GM12878 (cell line): ENCODE results near the gene B3GALNT2. TPM values are rescaled to one million over a fixed set of nuclear protein-coding genes. Genes with fewer than 3 reads are reported as not detected.

Source experiments
- ATAC-seq: fragments of 200-7000 bp; cut with Tn5 transposase; 3 replicates; pipeline ENCODE4 v1.9.1; 2020; ENCODE audit warnings: mild to moderate bottlenecking, moderate library complexity
- BruUV-seq: library from RNA; stranded (reverse); fragments of 400-500 nt; replicated peaks from 2 replicates; lab custom pipeline; 2021; lab: Mats Ljungman, UMichigan
- CTCF ChIA-PET: fragments of 300-600 bp; sonication (Branson Sonifier 250); formaldehyde crosslinking; extraction: SDS; loops from one replicate; lab custom pipeline; 2021; ENCODE audit warnings: inconsistent platforms; lab: Yijun Ruan, JAX
- POLR2A ChIA-PET: fragments of 350-600 bp; formaldehyde crosslinking; extraction: SDS; loops from one replicate; lab custom pipeline; 2021; ENCODE audit warnings: inconsistent platforms; lab: Charles Lee
- RAD21 ChIA-PET: fragments of 300-600 bp; sonication (Branson Sonifier 250); formaldehyde crosslinking; loops from one replicate; lab custom pipeline; 2023; ENCODE audit warnings: antibody characterized with exemption; ENCODE audit not compliant: unreplicated experiment; lab: Charles Lee
- SMC1A ChIA-PET: fragments of 300-600 bp; sonication (Branson Sonifier 250); formaldehyde crosslinking; loops from one replicate; lab custom pipeline; 2023; ENCODE audit not compliant: unreplicated experiment, uncharacterized antibody; lab: Charles Lee
- DNase-seq: peaks from one replicate; pipeline ENCODE4 v3.0.0-alpha.2; 2011; ENCODE audit warnings: low read depth, low spot score
- FAIRE-seq: peaks from 3 replicates; lab custom pipeline; 2011; peaks lifted over from hg19 to GRCh38; lab: Jason Lieb, UNC
- H2AFZ ChIP-seq: 2 replicates; pipeline ENCODE4 v1.6.0; 2011; ENCODE audit warnings: low read depth, low read length, control low read depth; ENCODE audit not compliant: control insufficient read depth
- H3K27ac ChIP-seq: 2 replicates; pipeline ENCODE4 v1.5.1; 2011; ENCODE audit warnings: control low read depth; ENCODE audit not compliant: control insufficient read depth, insufficient read depth
- H3K27me3 ChIP-seq, 2 experiments: replicated peaks in 1 of 2; 2 replicates each; pipeline versions ENCODE4 v1.6.0 to v1.6.1; 2011; ENCODE audit warnings: low read length in 1 of 2; ENCODE audit not compliant: control insufficient read depth in 2 of 2, insufficient read depth in 2 of 2
- H3K36me3 ChIP-seq, 2 experiments: 2 replicates each; pipeline ENCODE4 v1.5.1; 2011; ENCODE audit warnings: low read length in 1 of 2; ENCODE audit not compliant: control insufficient read depth in 2 of 2, insufficient read depth in 2 of 2
- H3K4me1 ChIP-seq: 2 replicates; pipeline ENCODE4 v1.6.1; 2011; ENCODE audit warnings: mild to moderate bottlenecking, low read length, moderate library complexity, mixed read lengths; ENCODE audit not compliant: control insufficient read depth, insufficient read depth
- H3K4me2 ChIP-seq: 2 replicates; pipeline ENCODE4 v1.6.0; 2011; ENCODE audit warnings: control low read depth; ENCODE audit not compliant: control insufficient read depth, insufficient read depth
- H3K4me3 ChIP-seq: fragments of 200-600 bp; sonication (generic); 2 replicates; pipeline ENCODE4 v1.5.1; 2016
- H3K79me2 ChIP-seq: 2 replicates; pipeline ENCODE4 v1.6.0; 2011; ENCODE audit warnings: low read length; ENCODE audit not compliant: control insufficient read depth, insufficient read depth
- H3K9ac ChIP-seq: 2 replicates; pipeline ENCODE4 v1.8.0; 2011; ENCODE audit warnings: low read length, control low read depth, mixed read lengths; ENCODE audit not compliant: control insufficient read depth, insufficient read depth
- H3K9me3 ChIP-seq: replicated peaks from 3 replicates; pipeline ENCODE4 v1.5.1; 2011; ENCODE audit warnings: mild to moderate bottlenecking, low read length; ENCODE audit not compliant: control insufficient read depth, insufficient read depth
- H4K20me1 ChIP-seq: 2 replicates; pipeline ENCODE4 v1.6.0; 2011; ENCODE audit not compliant: control insufficient read depth, insufficient read depth
- EED ChIP-seq: sonication (generic); IDR thresholded peaks from 2 replicates; pipeline ENCODE4 v1.6.1; 2016; ENCODE audit warnings: antibody characterized with exemption, low read depth
- IKZF1 ChIP-seq: fragments of 450-650 bp; conservative IDR thresholded peaks from 2 replicates; pipeline ENCODE4 v1.6.1; 2017; ENCODE audit warnings: antibody characterized with exemption, mild to moderate bottlenecking
- MLLT1 ChIP-seq: fragments of 450-650 bp; IDR thresholded peaks from 2 replicates; pipeline ENCODE4 v1.6.1; 2016; ENCODE audit warnings: mild to moderate bottlenecking
- MTA2 ChIP-seq: fragments of 450-650 bp; IDR thresholded peaks from 2 replicates; pipeline ENCODE4 v1.6.1; 2016; ENCODE audit warnings: low read depth, mild to moderate bottlenecking, moderate library complexity
- NBN ChIP-seq: fragments of 450-650 bp; IDR thresholded peaks from 2 replicates; pipeline ENCODE4 v1.6.1; 2016
- NR2C2 ChIP-seq: IDR thresholded peaks from 2 replicates; pipeline ENCODE4 v1.6.1; 2011; ENCODE audit warnings: borderline replicate concordance, low read depth; ENCODE audit not compliant: control insufficient read depth, insufficient read length
- SMAD1 ChIP-seq: fragments of 450-650 bp; IDR thresholded peaks from 2 replicates; pipeline ENCODE4 v1.6.1; 2018; ENCODE audit warnings: mild to moderate bottlenecking, low read depth; ENCODE audit not compliant: partially characterized antibody
- SPI1 ChIP-seq: IDR thresholded peaks from 2 replicates; pipeline ENCODE4 v1.6.1; 2011; ENCODE audit warnings: low read depth, mild to moderate bottlenecking, low read length, moderate library complexity, borderline replicate concordance; ENCODE audit not compliant: insufficient read depth
- YY1 ChIP-seq: IDR thresholded peaks from 2 replicates; pipeline ENCODE4 v1.6.1; 2011; ENCODE audit warnings: low read depth, mild to moderate bottlenecking, low read length
- ZNF207 ChIP-seq: fragments of 450-650 bp; IDR thresholded peaks from 2 replicates; pipeline ENCODE4 v1.6.1; 2014; ENCODE audit warnings: antibody characterized with exemption, mild to moderate bottlenecking, borderline replicate concordance
- ZNF687 ChIP-seq: fragments of 450-650 bp; IDR thresholded peaks from 2 replicates; pipeline ENCODE4 v1.6.1; 2017; ENCODE audit warnings: mild to moderate bottlenecking, moderate library complexity
- WGBS: methylation state at CpG from one replicate; pipeline ENCODE4 v1.1.6; 2016; ENCODE audit warnings: low lambda C conversion rate; ENCODE audit not compliant: insufficient replicate concordance, insufficient coverage; ENCODE audit errors: missing lambda C conversion rate; 5-methylcytosine and 5-hydroxymethylcytosine counted together
- in situ Hi-C: fragments of 300-500 bp; cut with MboI; formaldehyde crosslinking; loops from 9 replicates; pipeline ENCODE4 v1.14.3; 2018; ENCODE audit warnings: mixed read lengths
- intact Hi-C: fragments of 100-400 bp; cut with micrococcal nuclease; formaldehyde crosslinking; loops from one replicate; pipeline ENCODE4 v1.14.2; 2022; ENCODE audit not compliant: unreplicated experiment
- polyA plus RNA-seq, 11 experiments: library from polyadenylated mRNA; depleted of rRNA in 4 of 11; unstranded in 6 of 11; stranded (reverse) in 5 of 11; fragments of >200 nt; fragmentation: Nextera tagmentation in 4 of 11; fragmentation: Illumina TruSeq in 1 of 11; extraction: Ambion mirVana in 4 of 11; extraction: Trizol in 1 of 11; gene quantifications; 1 replicate in 1 of 11; 2 replicates in 10 of 11; pipeline versions ENCODE4 v1.2.1 to v1.2.3, GENCODE V29; 2011 to 2016; ENCODE audit warnings: inconsistent platforms in 2 of 11, missing spikeins in 2 of 11, low read depth in 1 of 11
- total RNA-seq, 4 experiments: library from RNA; depleted of rRNA in 3 of 4; stranded (reverse); fragments of >200 nt in 3 of 4; fragmentation: Illumina TruSeq in 1 of 4; extraction: Trizol in 1 of 4; gene quantifications; 2 replicates each; pipeline versions ENCODE4 v1.2.1 to v1.2.3, GENCODE V29; 2013 to 2021
- TF ChIP-seq, protein P1 (sequence below): IDR thresholded peaks from 2 replicates; pipeline ENCODE4 v1.6.1; 2012; ENCODE audit warnings: low read depth, low read length, improper control_type of control experiment

B3GALNT2 gene
- total and polyA plus RNA-seq, 10 of the 15 experiments (the other 5 are each of a cell fraction or from before 2014, with no cell fraction given) = 0.77 to 19.7 (median 12.7) TPM

DNA sequence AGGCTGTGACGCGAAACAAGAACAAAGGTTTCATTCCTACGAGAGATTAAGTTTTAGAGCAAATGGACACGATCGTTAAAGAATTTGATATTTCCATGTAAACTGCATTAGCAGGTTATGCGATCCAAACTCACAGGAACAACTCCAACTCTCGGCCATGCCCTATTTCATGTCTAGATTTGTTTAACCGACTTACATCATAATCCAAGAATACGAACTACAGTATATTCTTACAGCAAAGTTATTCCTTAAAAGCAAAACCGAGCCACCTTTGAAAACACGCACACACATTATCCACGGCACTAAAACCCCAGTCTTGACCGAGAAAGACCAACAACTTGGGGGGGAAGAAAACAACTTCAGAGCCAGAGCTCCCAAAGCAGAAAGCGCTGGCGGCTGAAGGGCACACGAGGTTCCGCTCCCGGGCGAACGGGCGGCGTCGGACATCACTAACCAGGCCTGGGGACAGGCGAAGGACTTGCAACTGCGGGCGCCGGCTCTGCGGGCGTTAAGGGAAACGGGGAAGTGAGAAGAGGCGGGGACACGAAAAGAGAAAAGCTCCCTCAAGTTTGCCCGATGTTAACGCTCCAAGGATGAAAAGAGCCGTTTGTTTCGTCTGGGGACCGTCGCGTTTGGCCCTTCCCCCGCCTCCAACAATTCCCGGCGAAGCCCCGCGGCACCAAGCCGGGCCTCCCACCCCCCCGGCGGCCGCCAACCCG is 690 bp downstream of the B3GALNT2 start:
- DNase-seq (no peak), FAIRE-seq (no peak), ATAC-seq (peak; percentile 22)
- POLR2A ChIA-PET = interaction anchor here (0.7 to 1.9 kb wide), 4 partner anchors 9 to 563 kb away, joined by 3 to 9 read pairs (median 4); no protein-coding TSS in a partner anchor
- CTCF ChIA-PET = interaction anchor here (0.5 to 3.3 kb wide), 14 partner anchors 9 to 471 kb away, joined by 3 to 23 read pairs (median 5); partner anchors contain the start of gene RBM34
- no peaks in the 10 kb centered on the region for H3K9me3 ChIP-seq
- RAD21 ChIA-PET = interaction anchor here (1.0 to 3.1 kb wide), 17 partner anchors 9 to 1004 kb away, joined by 3 to 20 read pairs (median 5); partner anchors contain the start of genes ARID4B and GGPS1
- H2AFZ ChIP-seq = peak overlapping the region; percentile 79
- peaks cover 19% of the 10 kb centered on the region for H3K79me2 ChIP-seq
- no peaks in the 10 kb centered on the region for H3K27me3 ChIP-seq
- H3K4me1 ChIP-seq = peaks cover 6% of the 10 kb centered on the region
- SMC1A ChIA-PET = interaction anchor here (0.8 to 2.6 kb wide), 11 partner anchors 8 to 469 kb away, joined by 3 to 8 read pairs (median 6); no protein-coding TSS in a partner anchor
- H3K36me3 ChIP-seq = no peaks in the 10 kb centered on the region
- peak overlapping the region; percentile 85 for H3K4me3 ChIP-seq
- intact Hi-C loops = loop anchor here (1.0 to 10.0 kb wide), 5 partner anchors 10 to 451 kb away; partner anchors contain the start of genes ARID4B and GGPS1
- H3K4me2 ChIP-seq = peak overlapping the region; percentile 81
- no peaks in the 10 kb centered on the region for H4K20me1 ChIP-seq
- 0 out of 2 replicates have a peak, but pooled peaks have one; percentile 50 for TF ChIP-seq ZNF687
- no peak for TF ChIP-seq SMAD1
- TF ChIP-seq SPI1 = peak; percentile 73
- TF ChIP-seq IKZF1 = no peak
- no peak for TF ChIP-seq MTA2
- 0 out of 2 replicates have a peak, but pooled peaks have one; percentile 15 for TF ChIP-seq YY1
- TF ChIP-seq ZNF207 = no peak
- TF ChIP-seq NR2C2 = no peak
- TF ChIP-seq MLLT1 = peak; percentile 54
- TF ChIP-seq EED = no peak
- peak; percentile 42; the same call in 1 of the 2 replicates for TF ChIP-seq NBN
- TF ChIP-seq, protein P1, sequence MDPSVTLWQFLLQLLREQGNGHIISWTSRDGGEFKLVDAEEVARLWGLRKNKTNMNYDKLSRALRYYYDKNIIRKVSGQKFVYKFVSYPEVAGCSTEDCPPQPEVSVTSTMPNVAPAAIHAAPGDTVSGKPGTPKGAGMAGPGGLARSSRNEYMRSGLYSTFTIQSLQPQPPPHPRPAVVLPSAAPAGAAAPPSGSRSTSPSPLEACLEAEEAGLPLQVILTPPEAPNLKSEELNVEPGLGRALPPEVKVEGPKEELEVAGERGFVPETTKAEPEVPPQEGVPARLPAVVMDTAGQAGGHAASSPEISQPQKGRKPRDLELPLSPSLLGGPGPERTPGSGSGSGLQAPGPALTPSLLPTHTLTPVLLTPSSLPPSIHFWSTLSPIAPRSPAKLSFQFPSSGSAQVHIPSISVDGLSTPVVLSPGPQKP = no peak
- TF ChIP-seq, all 136 proteins: peak for 5
- under 1% methylated on average over 44 of the region's 49 CpGs for WGBS
- peak overlapping the region; percentile 58 for H3K9ac ChIP-seq
- peak overlapping the region; percentile 62 for H3K27ac ChIP-seq
- TSS peak; percentile 67 for BruUV-seq
- in situ Hi-C loops = no loop called here
